ENCODE data around the gene TRMT112. TPM values are rescaled to one million over a fixed set of nuclear protein-coding genes. Genes with fewer than 3 reads are reported as not detected.

TRMT112 gene
- total RNA-seq = 156 and 175 TPM in 2 replicates

DNA sequence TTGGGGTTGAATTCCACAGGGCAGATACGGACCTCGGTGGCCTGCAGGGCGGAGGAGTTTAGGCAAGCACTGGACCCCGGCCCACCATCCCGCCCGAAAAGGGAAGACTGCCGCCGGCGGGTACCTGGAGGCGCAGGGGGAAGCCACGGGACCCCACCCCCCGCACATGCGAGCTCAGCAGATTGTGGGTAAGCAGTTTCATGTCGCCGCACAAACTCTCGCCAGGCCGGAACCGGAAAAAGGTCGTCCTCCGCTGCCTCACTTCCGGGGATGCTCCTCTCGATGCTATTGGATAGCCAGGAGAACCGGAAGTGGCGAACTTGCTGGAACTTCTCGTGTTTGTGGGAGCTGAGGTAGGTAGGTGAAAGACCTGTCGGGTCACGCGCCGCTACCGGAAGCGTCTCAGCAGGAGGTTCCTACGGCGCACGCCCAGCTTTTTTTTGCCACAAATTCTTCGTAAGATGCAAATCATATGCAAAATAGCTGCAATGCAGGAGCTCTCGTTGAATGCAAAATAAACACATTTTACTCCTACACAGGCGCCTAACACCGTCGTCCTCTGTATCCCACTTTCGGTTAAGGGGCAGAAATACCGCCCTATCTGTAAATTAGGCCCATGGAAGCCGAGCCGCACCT, at the start of gene TRMT112:
TSS of gene TRMT112 (minus strand) at position 235 of the 636 bp plus-strand sequence. CDS start at position 202, 33 bp downstream.
- ATAC-seq (ENCODE audit: low read depth) = peak; percentile 63
- Mint-ChIP-seq H3K36me3 (ENCODE audit: low read depth) (peaks cover 57% of the 10 kb centered on the region), H3K9me3 (no peaks in the 10 kb centered on the region), H3K4me3 (peak within 1 kb of the TSS; percentile 94), H3K4me1 (peaks cover 29% of the 10 kb centered on the region), H3K27me3 (no peaks in the 10 kb centered on the region), H3K27ac (peak within 1 kb of the TSS; percentile 99)
- intact Hi-C loops (cut with micrococcal nuclease) = loop anchor here (1.0 to 5.0 kb wide), 8 partner anchors 12 to 425 kb away; partner anchors contain the start of genes DNAJC4, ESRRA, GPR137 and NAA40
- DNase-seq = peak; percentile 74
- ChIA-PET POLR2A (interaction anchor here (0.5 to 4.9 kb wide), 42 partner anchors 8 to 1950 kb away, joined by 3 to 94 read pairs (median 5); partner anchors contain the start of genes C11orf98, CCDC88B, CSKMT and ESRRA), CTCF (interaction anchor here (0.8 to 4.2 kb wide), 22 partner anchors 10 to 407 kb away, joined by 3 to 138 read pairs (median 7); partner anchors contain the start of genes BAD, CATSPERZ, CCDC88B and ESRRA)
- TF ChIP-seq, protein P1, sequence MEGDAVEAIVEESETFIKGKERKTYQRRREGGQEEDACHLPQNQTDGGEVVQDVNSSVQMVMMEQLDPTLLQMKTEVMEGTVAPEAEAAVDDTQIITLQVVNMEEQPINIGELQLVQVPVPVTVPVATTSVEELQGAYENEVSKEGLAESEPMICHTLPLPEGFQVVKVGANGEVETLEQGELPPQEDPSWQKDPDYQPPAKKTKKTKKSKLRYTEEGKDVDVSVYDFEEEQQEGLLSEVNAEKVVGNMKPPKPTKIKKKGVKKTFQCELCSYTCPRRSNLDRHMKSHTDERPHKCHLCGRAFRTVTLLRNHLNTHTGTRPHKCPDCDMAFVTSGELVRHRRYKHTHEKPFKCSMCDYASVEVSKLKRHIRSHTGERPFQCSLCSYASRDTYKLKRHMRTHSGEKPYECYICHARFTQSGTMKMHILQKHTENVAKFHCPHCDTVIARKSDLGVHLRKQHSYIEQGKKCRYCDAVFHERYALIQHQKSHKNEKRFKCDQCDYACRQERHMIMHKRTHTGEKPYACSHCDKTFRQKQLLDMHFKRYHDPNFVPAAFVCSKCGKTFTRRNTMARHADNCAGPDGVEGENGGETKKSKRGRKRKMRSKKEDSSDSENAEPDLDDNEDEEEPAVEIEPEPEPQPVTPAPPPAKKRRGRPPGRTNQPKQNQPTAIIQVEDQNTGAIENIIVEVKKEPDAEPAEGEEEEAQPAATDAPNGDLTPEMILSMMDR (IDR thresholded peaks at IDR 0.05) = no peak

DNA sequence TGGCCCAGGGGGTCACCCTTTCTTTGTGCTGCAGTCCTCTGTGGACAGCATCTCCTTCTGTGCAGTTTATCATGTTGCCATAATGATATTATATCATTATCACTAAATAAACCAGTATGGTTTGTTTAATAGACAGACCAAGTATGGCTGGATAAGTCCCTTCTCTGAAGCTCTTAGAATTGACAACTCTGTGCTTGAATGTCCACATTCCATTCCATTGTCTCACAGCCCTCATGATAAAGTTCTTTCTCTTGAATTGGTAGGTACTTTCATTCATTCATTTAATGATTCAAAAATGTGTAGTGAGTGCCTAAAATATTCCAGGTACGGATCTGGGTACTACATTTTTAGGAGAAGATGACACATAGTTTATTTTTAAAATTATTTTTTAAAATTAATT, 49.4 kb upstream of the TRMT112 start:
- peaks cover 71% of the 10 kb centered on the region for H3K36me3 Mint-ChIP-seq (ENCODE audit: low read depth)
- intact Hi-C loops (cut with micrococcal nuclease) = no loop called here
- POLR2A ChIA-PET = interaction anchor here (1.0 kb wide), 1 partner anchor 10 kb away, joined by 3 read pairs; no protein-coding TSS in a partner anchor

DNA sequence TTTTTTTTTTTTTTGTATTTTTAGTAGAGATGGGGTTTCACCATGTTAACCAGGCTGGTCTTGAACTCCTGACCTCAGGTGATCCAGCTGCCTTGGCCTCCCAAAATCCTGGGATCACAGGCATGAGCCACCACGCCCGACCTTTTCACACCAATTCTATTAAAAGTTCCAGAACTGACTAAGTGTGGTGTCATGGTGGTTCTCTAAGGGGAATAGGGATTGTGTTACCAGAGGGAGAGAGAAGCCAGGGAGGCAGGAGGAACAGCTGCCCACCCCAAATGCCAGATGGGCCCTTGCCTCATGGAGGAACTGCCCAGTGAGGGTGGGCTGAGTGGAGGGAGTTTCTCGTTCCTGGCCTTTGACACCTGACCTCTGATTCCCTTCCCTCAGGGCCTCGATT, 47.6 kb upstream of the TRMT112 start:
- POLR2A ChIA-PET = interaction anchor here (0.6 kb wide), 1 partner anchor 360 kb away, joined by 4 read pairs; no protein-coding TSS in a partner anchor

More for the DNA sequence above, 49.4 kb upstream of the TRMT112 start:
- ATAC-seq (ENCODE audit: low read depth) (no peak), DNase-seq (no peak)
- Mint-ChIP-seq H3K4me3 (no peak overlapping the region), H3K27ac (no peak overlapping the region), H3K9me3 (no peaks in the 10 kb centered on the region), H3K4me1 (peaks cover 10% of the 10 kb centered on the region), H3K27me3 (no peaks in the 10 kb centered on the region)
- TF ChIP-seq, protein P1 (IDR thresholded peaks at IDR 0.05) = no peak
- CTCF ChIA-PET = no interaction called here

DNA sequence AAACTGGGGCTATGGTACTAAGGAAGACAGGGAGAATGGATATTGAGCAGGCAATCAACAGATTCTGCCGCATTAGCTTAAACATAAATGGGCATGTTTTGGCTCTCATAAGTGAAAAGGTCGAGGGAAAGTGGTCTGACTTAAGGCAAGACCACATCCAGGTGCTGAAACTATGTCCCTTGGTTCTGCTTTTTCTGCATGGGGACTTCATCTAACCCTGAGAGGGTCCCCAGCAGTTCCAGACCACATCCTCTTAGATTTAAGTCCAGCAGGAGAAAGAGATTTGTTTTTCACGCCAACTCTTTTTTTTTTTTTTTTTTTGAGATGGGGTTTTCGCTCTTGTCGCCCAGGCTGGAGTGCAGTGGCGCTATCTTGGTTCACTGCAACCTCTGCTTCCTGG, 47.1 kb upstream of the TRMT112 start:
- ATAC-seq (ENCODE audit: low read depth) (no peak), DNase-seq (no peak)
- Mint-ChIP-seq H3K4me1 (peaks cover 28% of the 10 kb centered on the region), H3K27ac (peak overlapping the region; percentile 67), H3K27me3 (no peaks in the 10 kb centered on the region), H3K36me3 (ENCODE audit: low read depth) (peaks cover 63% of the 10 kb centered on the region), H3K4me3 (no peak overlapping the region), H3K9me3 (no peaks in the 10 kb centered on the region)
- TF ChIP-seq, protein P1 (IDR thresholded peaks at IDR 0.05) = no peak
- POLR2A ChIA-PET = interaction anchor here (0.7 kb wide), 1 partner anchor 239 kb away, joined by 3 read pairs; no protein-coding TSS in a partner anchor
- intact Hi-C loops (cut with micrococcal nuclease) = loop anchor here (5.0 kb wide), 1 partner anchor 288 kb away; no protein-coding TSS in a partner anchor
- CTCF ChIA-PET = interaction anchor here (1.3 kb wide), 1 partner anchor 9 kb away, joined by 3 read pairs; no protein-coding TSS in a partner anchor

More for the DNA sequence above, 47.6 kb upstream of the TRMT112 start:
- Mint-ChIP-seq H3K36me3 (ENCODE audit: low read depth) (peaks cover 66% of the 10 kb centered on the region), H3K27me3 (no peaks in the 10 kb centered on the region), H3K4me1 (peaks cover 24% of the 10 kb centered on the region), H3K27ac (no peak overlapping the region), H3K9me3 (no peaks in the 10 kb centered on the region), H3K4me3 (no peak overlapping the region)
- no peak for DNase-seq
- CTCF ChIA-PET = no interaction called here
- TF ChIP-seq, protein P1 (IDR thresholded peaks at IDR 0.05) = no peak
- intact Hi-C loops (cut with micrococcal nuclease) = loop anchor here (5.0 kb wide), 1 partner anchor 287 kb away; no protein-coding TSS in a partner anchor
- no peak for ATAC-seq (ENCODE audit: low read depth)

DNA sequence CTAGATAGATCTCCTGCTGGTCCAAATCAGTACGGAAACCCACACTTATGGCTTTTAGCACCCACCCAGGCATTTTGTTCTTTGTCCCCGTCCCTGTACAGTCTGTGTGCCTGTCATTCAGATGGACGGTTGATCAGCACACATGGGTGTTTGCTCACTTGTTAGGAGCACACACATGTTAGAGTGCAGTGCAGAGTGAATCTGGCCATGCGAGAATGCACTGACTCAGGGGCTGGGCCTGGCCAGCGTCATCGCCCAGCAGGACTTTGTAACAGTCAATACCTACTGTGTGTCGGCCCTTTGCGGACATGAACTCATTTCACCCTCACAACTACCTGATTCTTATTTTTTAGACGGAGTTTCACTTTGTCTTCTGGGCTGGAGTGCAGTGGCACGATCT, 45.0 kb upstream of the TRMT112 start:
- intact Hi-C loops (cut with micrococcal nuclease) = loop anchor here (5.0 kb wide), 1 partner anchor 290 kb away; no protein-coding TSS in a partner anchor
- POLR2A ChIA-PET = no interaction called here
- ATAC-seq (ENCODE audit: low read depth) = no peak
- H3K4me3 Mint-ChIP-seq = no peak overlapping the region
- peak overlapping the region; percentile 8 for H3K27ac Mint-ChIP-seq
- H3K9me3 Mint-ChIP-seq = no peaks in the 10 kb centered on the region
- CTCF ChIA-PET = no interaction called here
- H3K27me3 Mint-ChIP-seq = no peaks in the 10 kb centered on the region
- H3K36me3 Mint-ChIP-seq (ENCODE audit: low read depth) = peaks cover 52% of the 10 kb centered on the region
- H3K4me1 Mint-ChIP-seq = peaks cover 41% of the 10 kb centered on the region
- no peak for DNase-seq
- TF ChIP-seq, protein P1 (IDR thresholded peaks at IDR 0.05) = no peak

All from activated B cell treated with CpG ODN at 0.5 μM for 24 hours (primary cell).